Measurements from ENCODE around the gene REXO1. TPM values are rescaled to one million over a fixed set of nuclear protein-coding genes. Genes with fewer than 3 reads are reported as not detected.

REXO1 gene
- total and polyA plus RNA-seq, 2 of the 13 experiments (the other 11 are each of a cell fraction or from before 2014, with no cell fraction given), result 5.0 to 11.2 TPM

DNA sequence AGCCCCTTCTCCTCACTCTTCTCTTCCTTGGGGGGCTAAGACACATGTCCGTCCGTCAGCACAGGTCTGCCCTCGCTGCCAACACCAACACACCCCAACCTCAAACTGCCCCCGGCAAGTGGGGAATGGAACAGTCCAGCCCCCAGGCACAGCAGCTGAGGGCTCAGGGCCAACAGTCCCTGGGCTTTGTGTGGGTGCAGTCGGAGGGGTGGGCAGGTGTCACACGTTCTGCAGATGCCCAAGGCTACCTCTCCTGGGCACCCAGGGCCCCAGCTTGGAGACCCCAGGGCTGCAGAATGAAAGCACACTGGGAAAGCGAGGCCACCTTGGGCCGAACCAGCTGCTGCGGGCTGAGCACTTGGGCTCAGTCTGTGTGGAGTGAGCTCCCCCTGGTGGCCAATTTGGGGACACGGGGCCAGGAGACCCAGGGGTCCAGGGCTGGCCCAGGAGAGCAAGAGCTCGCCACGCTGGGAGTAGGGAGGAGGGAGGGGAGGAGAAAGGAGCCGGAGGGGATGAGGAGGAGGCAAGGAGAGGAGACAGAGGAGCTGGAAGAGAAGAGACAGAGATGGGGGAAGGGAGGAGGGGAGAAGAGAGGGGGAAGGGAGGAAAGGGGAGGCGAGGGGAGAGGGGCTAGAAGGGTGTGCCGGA is 22.2 kb downstream of the REXO1 start (continued):
- TF ChIP-seq, protein P1, sequence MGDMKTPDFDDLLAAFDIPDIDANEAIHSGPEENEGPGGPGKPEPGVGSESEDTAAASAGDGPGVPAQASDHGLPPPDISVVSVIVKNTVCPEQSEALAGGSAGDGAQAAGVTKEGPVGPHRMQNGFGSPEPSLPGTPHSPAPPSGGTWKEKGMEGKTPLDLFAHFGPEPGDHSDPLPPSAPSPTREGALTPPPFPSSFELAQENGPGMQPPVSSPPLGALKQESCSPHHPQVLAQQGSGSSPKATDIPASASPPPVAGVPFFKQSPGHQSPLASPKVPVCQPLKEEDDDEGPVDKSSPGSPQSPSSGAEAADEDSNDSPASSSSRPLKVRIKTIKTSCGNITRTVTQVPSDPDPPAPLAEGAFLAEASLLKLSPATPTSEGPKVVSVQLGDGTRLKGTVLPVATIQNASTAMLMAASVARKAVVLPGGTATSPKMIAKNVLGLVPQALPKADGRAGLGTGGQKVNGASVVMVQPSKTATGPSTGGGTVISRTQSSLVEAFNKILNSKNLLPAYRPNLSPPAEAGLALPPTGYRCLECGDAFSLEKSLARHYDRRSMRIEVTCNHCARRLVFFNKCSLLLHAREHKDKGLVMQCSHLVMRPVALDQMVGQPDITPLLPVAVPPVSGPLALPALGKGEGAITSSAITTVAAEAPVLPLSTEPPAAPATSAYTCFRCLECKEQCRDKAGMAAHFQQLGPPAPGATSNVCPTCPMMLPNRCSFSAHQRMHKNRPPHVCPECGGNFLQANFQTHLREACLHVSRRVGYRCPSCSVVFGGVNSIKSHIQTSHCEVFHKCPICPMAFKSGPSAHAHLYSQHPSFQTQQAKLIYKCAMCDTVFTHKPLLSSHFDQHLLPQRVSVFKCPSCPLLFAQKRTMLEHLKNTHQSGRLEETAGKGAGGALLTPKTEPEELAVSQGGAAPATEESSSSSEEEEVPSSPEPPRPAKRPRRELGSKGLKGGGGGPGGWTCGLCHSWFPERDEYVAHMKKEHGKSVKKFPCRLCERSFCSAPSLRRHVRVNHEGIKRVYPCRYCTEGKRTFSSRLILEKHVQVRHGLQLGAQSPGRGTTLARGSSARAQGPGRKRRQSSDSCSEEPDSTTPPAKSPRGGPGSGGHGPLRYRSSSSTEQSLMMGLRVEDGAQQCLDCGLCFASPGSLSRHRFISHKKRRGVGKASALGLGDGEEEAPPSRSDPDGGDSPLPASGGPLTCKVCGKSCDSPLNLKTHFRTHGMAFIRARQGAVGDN (CRISPR knock-in tag; IDR thresholded peaks at IDR 0.05), result peak; percentile 53

DNA sequence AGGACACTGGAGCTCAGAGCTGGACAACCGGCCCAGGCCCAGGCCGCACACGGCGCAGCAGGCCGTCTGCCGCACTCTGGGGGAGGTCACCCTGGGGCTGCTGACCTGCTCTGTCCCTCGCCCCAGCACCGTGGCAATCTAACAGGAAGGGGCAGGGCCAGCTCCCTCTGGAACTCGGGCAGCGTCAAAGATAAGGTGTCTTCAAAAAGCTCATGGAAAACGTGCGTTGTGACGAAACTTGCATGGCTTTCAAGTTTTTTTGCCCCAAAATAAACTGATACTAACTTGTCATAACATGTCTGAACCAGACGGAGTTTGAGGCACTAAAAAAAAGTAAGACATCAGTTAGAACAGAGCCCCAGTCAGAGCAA is 24.0 kb downstream of the REXO1 start:
- intact Hi-C loops (cut with micrococcal nuclease; ENCODE audit: unreplicated experiment) (no loop called here), in situ Hi-C loops (cut with HindIII; ENCODE audit: extremely low pct_ligation_motif_present, low pct_unique_long_range_greater_than_20kb) (loop anchor here (5.0 kb wide), 1 partner anchor 47 kb away; no protein-coding TSS in a partner anchor)
- 98% methylated on average over 14 of the region's 14 CpGs for WGBS (ENCODE audit: low lambda C conversion rate)
- Histone ChIP-seq H3K4me2 (ENCODE audit: low read depth, low read length) (no peak overlapping the region), H3K9ac (ENCODE audit: insufficient read depth, low read depth, low read length) (no peak overlapping the region), H3K4me3 (replicated peaks in 1 of 3; ENCODE audit: insufficient read depth in 1 of 3, low read depth in 2 of 3, low read length in 3 of 3) (no peak overlapping the region), H3K27ac (ENCODE audit: extremely low read length, insufficient read depth, low read length) (no peak overlapping the region), H4K20me1 (ENCODE audit: insufficient read depth, low read length) (no peaks in the 10 kb centered on the region), H3K4me1 (ENCODE audit: insufficient read depth, low read length) (no peaks in the 10 kb centered on the region), H2AFZ (ENCODE audit: low read length) (no peak overlapping the region), H3K36me3 (replicated peaks in 1 of 2; ENCODE audit: control insufficient read depth in 1 of 2, insufficient read depth in 2 of 2, low read length in 2 of 2) (peaks cover 25 to 37% of the 10 kb centered on the region in 2 experiments; a peak in 4 of 5 replicates), H3K9me3 (ENCODE audit: low read length) (no peaks in the 10 kb centered on the region), H3K27me3 (ENCODE audit: control insufficient read depth in 1 of 2, insufficient read depth in 2 of 2, low read length in 2 of 2) (no peaks in the 10 kb centered on the region), H3K79me2 (ENCODE audit: insufficient read depth, low read length) (no peaks in the 10 kb centered on the region)
- DNase-seq (ENCODE audit: low spot score) (no peak), FAIRE-seq (no peak), ATAC-seq (no peak)
- CTCF ChIA-PET (ENCODE audit: low intra/inter-chr PET ratio, low total read pairs), result no interaction called here
- BruUV-seq (replicated peaks), result no TSS peak
- POLR2A ChIA-PET, result no interaction called here
- TF ChIP-seq HMGA1 (CRISPR knock-in tag; conservative IDR thresholded peaks at IDR 0.05) (no peak), NFIB (CRISPR knock-in tag; IDR thresholded peaks at IDR 0.05; ENCODE audit: borderline replicate concordance) (no peak), ZFYVE20 (CRISPR knock-in tag; IDR thresholded peaks at IDR 0.05; ENCODE audit: borderline replicate concordance, low read depth) (no peak), ZNF331 (CRISPR knock-in tag; IDR thresholded peaks at IDR 0.05) (no peak), ZNF451 (CRISPR knock-in tag; IDR thresholded peaks at IDR 0.05) (no peak), ELF3 (CRISPR knock-in tag; IDR thresholded peaks at IDR 0.05) (no peak), GFI1 (CRISPR knock-in tag; IDR thresholded peaks at IDR 0.05; ENCODE audit: borderline replicate concordance) (no peak), HDAC6 (IDR thresholded peaks at IDR 0.05; ENCODE audit: low read depth, low read length) (no peak), MAF1 (CRISPR knock-in tag; IDR thresholded peaks at IDR 0.05; ENCODE audit: borderline replicate concordance) (no peak), ZNF564 (CRISPR knock-in tag; IDR thresholded peaks at IDR 0.05) (no peak), HDAC2 (CRISPR knock-in tag; IDR thresholded peaks at IDR 0.05) (no peak), SALL2 (CRISPR knock-in tag; IDR thresholded peaks at IDR 0.05) (no peak), ZNF543 (CRISPR knock-in tag; IDR thresholded peaks at IDR 0.05) (no peak), ZNF772 (CRISPR knock-in tag; IDR thresholded peaks at IDR 0.05) (no peak), HNRNPL (IDR thresholded peaks at IDR 0.05; ENCODE audit: low read depth, low read length) (no peak)
- TF ChIP-seq, protein P2, sequence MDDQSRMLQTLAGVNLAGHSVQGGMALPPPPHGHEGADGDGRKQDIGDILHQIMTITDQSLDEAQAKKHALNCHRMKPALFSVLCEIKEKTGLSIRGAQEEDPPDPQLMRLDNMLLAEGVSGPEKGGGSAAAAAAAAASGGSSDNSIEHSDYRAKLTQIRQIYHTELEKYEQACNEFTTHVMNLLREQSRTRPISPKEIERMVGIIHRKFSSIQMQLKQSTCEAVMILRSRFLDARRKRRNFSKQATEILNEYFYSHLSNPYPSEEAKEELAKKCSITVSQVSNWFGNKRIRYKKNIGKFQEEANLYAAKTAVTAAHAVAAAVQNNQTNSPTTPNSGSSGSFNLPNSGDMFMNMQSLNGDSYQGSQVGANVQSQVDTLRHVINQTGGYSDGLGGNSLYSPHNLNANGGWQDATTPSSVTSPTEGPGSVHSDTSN (CRISPR knock-in tag; IDR thresholded peaks at IDR 0.05; ENCODE audit: borderline replicate concordance), result no peak
- TF ChIP-seq, protein P3, sequence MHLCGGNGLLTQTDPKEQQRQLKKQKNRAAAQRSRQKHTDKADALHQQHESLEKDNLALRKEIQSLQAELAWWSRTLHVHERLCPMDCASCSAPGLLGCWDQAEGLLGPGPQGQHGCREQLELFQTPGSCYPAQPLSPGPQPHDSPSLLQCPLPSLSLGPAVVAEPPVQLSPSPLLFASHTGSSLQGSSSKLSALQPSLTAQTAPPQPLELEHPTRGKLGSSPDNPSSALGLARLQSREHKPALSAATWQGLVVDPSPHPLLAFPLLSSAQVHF (CRISPR knock-in tag; IDR thresholded peaks at IDR 0.05), result no peak

Measured in HepG2 (cell line).